Fibroblast of lung (primary cell): ENCODE data around the gene CADM2. TPM values are rescaled to one million over a fixed set of nuclear protein-coding genes. Genes with fewer than 3 reads are reported as not detected.

ENCODE experiments used
- DNase-seq, 2 donors: peaks; one replicate each; pipeline versions ENCODE4 v3.0.0 to v3.0.0-alpha.2; 2010; ENCODE audit warnings: low read depth in 2 of 2
- H2AFZ ChIP-seq: 2 replicates; pipeline ENCODE4 v1.5.1; 2012; ENCODE audit warnings: low read length, control low read depth, inconsistent platforms
- H3K27ac ChIP-seq: 2 replicates; pipeline ENCODE4 v1.5.1; 2011; ENCODE audit warnings: low read length, control low read depth; ENCODE audit not compliant: insufficient read depth
- H3K27me3 ChIP-seq: 2 replicates; pipeline ENCODE4 v1.5.1; 2011; ENCODE audit warnings: mild to moderate bottlenecking, low read length; ENCODE audit not compliant: control insufficient read depth, insufficient read depth
- H3K36me3 ChIP-seq: 2 replicates; pipeline ENCODE4 v1.5.1; 2011; ENCODE audit warnings: low read length; ENCODE audit not compliant: control insufficient read depth, insufficient read depth
- H3K4me1 ChIP-seq: 2 replicates; pipeline ENCODE4 v1.5.1; 2011; ENCODE audit warnings: low read length; ENCODE audit not compliant: control insufficient read depth, insufficient read depth; ENCODE audit errors: extremely low read depth
- H3K4me2 ChIP-seq: 2 replicates; pipeline ENCODE4 v1.5.1; 2011; ENCODE audit warnings: low read length, control low read depth; ENCODE audit not compliant: insufficient read depth; ENCODE audit errors: extremely low read depth
- H3K4me3 ChIP-seq, 4 experiments: fragments of 200-600 bp in 1 of 4; sonication (generic) in 1 of 4; replicated peaks in 1 of 4; 2 replicates each; pipeline ENCODE4 v1.5.1; 2011 to 2016; ENCODE audit warnings: low read length in 4 of 4, low read depth in 3 of 4, mild to moderate bottlenecking in 3 of 4, control low read depth in 2 of 4, inconsistent platforms in 1 of 4, mixed read lengths in 1 of 4; ENCODE audit not compliant: insufficient read depth in 1 of 4; ENCODE audit errors: control extremely low read depth in 1 of 4
- H3K79me2 ChIP-seq: 2 replicates; pipeline ENCODE4 v1.5.1; 2012; ENCODE audit warnings: mild to moderate bottlenecking, low read length, inconsistent platforms; ENCODE audit not compliant: control insufficient read depth, insufficient read depth
- H3K9ac ChIP-seq: 2 replicates; pipeline ENCODE4 v1.5.1; 2011; ENCODE audit warnings: mild to moderate bottlenecking, low read length, control low read depth; ENCODE audit not compliant: insufficient read depth
- H3K9me3 ChIP-seq: 2 replicates; pipeline ENCODE4 v1.5.1; 2012; ENCODE audit warnings: low read depth, low read length; ENCODE audit not compliant: control insufficient read depth, insufficient read depth
- H4K20me1 ChIP-seq: 2 replicates; pipeline ENCODE4 v1.5.1; 2011; ENCODE audit warnings: low read length; ENCODE audit not compliant: control insufficient read depth, insufficient read depth; ENCODE audit errors: extremely low read depth
- EZH2 ChIP-seq: IDR thresholded peaks from 2 replicates; pipeline ENCODE4 v1.5.1; 2012; ENCODE audit warnings: low read length, control low read depth, mild to moderate bottlenecking; ENCODE audit errors: missing control alignments
- polyA plus RNA-seq, 2 donors: library from polyadenylated mRNA; depleted of rRNA in 1 of 2; stranded (reverse) in 1 of 2; unstranded in 1 of 2; fragments of >200 nt; gene quantifications; 2 replicates each; pipeline ENCODE4 v1.2.1, GENCODE V29; 2011 to 2012; ENCODE audit warnings: missing spikeins in 1 of 2
- total RNA-seq: library from RNA; depleted of rRNA; stranded (reverse); fragments of >200 nt; gene quantifications from 2 replicates; pipeline ENCODE4 v1.2.1, GENCODE V29; 2014
- TF ChIP-seq, protein P1 (sequence below), 2 donors: IDR thresholded peaks in 1 of 2; conservative IDR thresholded peaks in 1 of 2; 1 replicate in 1 of 2; 2 replicates in 1 of 2; pipeline ENCODE4 v1.5.1; 2011 to 2012; ENCODE audit warnings: low read length in 2 of 2, control low read depth in 1 of 2, inconsistent platforms in 1 of 2, low read depth in 1 of 2, mild to moderate bottlenecking in 1 of 2

Gene CADM2
- total and polyA plus RNA-seq, 2 donors (not counting 1 experiment from before 2014, with no cell fraction given), result under 0.01 to 0.12 TPM

DNA sequence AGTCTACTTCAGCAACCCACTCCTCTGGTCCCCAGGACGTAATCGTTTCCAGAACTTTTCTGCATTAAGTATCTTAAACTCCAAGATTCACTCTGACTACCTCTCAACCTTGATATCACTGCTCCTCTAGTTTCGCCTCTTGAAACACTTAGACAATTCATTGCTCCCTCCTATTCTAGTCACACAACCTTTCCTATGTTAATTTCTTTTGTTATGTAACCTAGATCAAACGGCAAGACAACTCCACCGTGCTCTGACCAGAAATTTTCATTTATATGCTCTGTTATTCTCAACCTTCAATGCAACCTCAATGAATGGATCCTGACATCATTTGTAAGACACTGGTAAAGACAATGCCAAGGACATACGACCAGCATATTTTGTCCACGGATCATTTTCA, 71.3 kb downstream of the CADM2 start:
- H4K20me1 ChIP-seq, result no peaks in the 10 kb centered on the region
- no peak overlapping the region for H3K9ac ChIP-seq
- H3K4me2 ChIP-seq, result no peak overlapping the region
- no peak for DNase-seq
- no peaks in the 10 kb centered on the region for H3K36me3 ChIP-seq
- no peak overlapping the region for H2AFZ ChIP-seq
- H3K27me3 ChIP-seq, result no peaks in the 10 kb centered on the region
- no peaks in the 10 kb centered on the region for H3K4me1 ChIP-seq
- no peaks in the 10 kb centered on the region for H3K9me3 ChIP-seq
- H3K27ac ChIP-seq, result no peak overlapping the region
- no peak overlapping the region for H3K4me3 ChIP-seq
- TF ChIP-seq, protein P1, sequence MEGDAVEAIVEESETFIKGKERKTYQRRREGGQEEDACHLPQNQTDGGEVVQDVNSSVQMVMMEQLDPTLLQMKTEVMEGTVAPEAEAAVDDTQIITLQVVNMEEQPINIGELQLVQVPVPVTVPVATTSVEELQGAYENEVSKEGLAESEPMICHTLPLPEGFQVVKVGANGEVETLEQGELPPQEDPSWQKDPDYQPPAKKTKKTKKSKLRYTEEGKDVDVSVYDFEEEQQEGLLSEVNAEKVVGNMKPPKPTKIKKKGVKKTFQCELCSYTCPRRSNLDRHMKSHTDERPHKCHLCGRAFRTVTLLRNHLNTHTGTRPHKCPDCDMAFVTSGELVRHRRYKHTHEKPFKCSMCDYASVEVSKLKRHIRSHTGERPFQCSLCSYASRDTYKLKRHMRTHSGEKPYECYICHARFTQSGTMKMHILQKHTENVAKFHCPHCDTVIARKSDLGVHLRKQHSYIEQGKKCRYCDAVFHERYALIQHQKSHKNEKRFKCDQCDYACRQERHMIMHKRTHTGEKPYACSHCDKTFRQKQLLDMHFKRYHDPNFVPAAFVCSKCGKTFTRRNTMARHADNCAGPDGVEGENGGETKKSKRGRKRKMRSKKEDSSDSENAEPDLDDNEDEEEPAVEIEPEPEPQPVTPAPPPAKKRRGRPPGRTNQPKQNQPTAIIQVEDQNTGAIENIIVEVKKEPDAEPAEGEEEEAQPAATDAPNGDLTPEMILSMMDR (conservative IDR thresholded peaks at IDR 0.05 in 1 of 2, IDR thresholded peaks at IDR 0.05 in 1 of 2; ENCODE audit: low read depth in 1 of 2, low read length in 2 of 2), result no peak
- TF ChIP-seq EZH2, result no peak
- H3K79me2 ChIP-seq, result no peaks in the 10 kb centered on the region

DNA sequence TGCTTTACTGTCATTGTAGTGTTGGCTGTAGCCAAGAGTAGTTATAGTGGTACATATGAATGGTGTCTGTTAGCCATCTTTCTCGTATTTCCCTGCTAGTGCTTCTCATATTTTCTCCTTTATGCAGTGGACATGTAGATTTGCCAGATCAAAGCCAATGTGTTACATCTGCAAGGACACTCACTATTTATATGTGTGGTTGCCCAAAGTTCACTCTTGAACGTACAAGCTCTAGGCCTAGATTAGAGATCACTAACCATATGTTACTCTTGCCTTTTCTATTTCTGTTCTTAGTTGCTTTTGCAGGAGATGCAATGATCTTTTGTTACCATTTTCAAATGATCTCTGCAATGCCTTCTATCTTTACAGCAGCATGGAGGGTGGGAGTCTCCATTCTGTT, 78.4 kb downstream of the CADM2 start:
- no peaks in the 10 kb centered on the region for H3K9me3 ChIP-seq
- no peaks in the 10 kb centered on the region for H3K79me2 ChIP-seq
- H3K4me1 ChIP-seq, result no peaks in the 10 kb centered on the region
- no peak for DNase-seq
- H2AFZ ChIP-seq, result no peak overlapping the region
- no peak for TF ChIP-seq EZH2
- TF ChIP-seq, protein P1 (conservative IDR thresholded peaks at IDR 0.05 in 1 of 2, IDR thresholded peaks at IDR 0.05 in 1 of 2; ENCODE audit: low read depth in 1 of 2, low read length in 2 of 2), result no peak
- no peak overlapping the region for H3K27ac ChIP-seq
- H3K36me3 ChIP-seq, result no peaks in the 10 kb centered on the region
- no peak overlapping the region for H3K9ac ChIP-seq
- H3K4me2 ChIP-seq, result no peak overlapping the region
- no peak overlapping the region for H3K4me3 ChIP-seq
- H3K27me3 ChIP-seq, result no peaks in the 10 kb centered on the region
- no peaks in the 10 kb centered on the region for H4K20me1 ChIP-seq

DNA sequence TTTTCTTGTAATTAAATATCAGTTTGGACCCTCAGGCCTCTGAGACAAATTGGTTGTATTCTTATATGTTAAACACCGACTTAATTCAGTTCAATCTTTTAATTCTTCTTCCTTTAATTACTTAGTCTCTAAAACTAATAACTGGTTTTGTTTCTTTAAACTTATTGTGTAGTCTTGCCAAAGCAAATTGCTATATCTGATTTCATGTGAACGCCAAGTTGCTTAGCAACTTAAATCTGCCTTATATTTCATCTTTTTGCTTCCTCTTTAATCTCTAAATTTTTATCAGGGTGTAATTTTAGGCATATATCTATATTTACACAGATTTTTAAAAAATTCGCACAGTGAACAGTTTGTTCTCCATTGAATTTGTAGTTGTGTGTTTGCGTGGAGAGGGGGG, 82.2 kb downstream of the CADM2 start:
- H3K4me1 ChIP-seq, result no peaks in the 10 kb centered on the region

More for the DNA sequence above, 82.2 kb downstream of the CADM2 start:
- Histone ChIP-seq H3K36me3 (no peaks in the 10 kb centered on the region), H3K9ac (no peak overlapping the region), H2AFZ (no peak overlapping the region), H3K79me2 (no peaks in the 10 kb centered on the region), H3K4me3 (no peak overlapping the region), H3K9me3 (no peaks in the 10 kb centered on the region), H3K4me2 (no peak overlapping the region), H3K27ac (no peak overlapping the region), H3K27me3 (no peaks in the 10 kb centered on the region), H4K20me1 (no peaks in the 10 kb centered on the region)
- DNase-seq, result no peak
- TF ChIP-seq, protein P1 (conservative IDR thresholded peaks at IDR 0.05 in 1 of 2, IDR thresholded peaks at IDR 0.05 in 1 of 2; ENCODE audit: low read depth in 1 of 2, low read length in 2 of 2), result no peak
- TF ChIP-seq EZH2, result no peak
